Measurements from ENCODE around the gene SEMA3A.
"Not testable (repeated sequence)": the region's sequence is repeated elsewhere in the genome, so short reads cannot be mapped to it uniquely, and the experiment has no call there.

The SEMA3A gene

GRCh38 chr7:84107259-84107658 is 87.3 kb downstream of the SEMA3A start:
- no peak for DNase-seq

GRCh38 chr7:84106291-84106690 is 88.3 kb downstream of the SEMA3A start:
- DNase-seq, result no peak

GRCh38 chr7:84105586-84105985 is 89.0 kb downstream of the SEMA3A start:
- DNase-seq, result no peak

GRCh38 chr7:84104826-84105225 is 89.8 kb downstream of the SEMA3A start:
- DNase-seq, result no peak

- no peak for DNase-seq
These were observed 92.4 kb downstream of the SEMA3A start for GRCh38 chr7:84102213-84102612.

DNA sequence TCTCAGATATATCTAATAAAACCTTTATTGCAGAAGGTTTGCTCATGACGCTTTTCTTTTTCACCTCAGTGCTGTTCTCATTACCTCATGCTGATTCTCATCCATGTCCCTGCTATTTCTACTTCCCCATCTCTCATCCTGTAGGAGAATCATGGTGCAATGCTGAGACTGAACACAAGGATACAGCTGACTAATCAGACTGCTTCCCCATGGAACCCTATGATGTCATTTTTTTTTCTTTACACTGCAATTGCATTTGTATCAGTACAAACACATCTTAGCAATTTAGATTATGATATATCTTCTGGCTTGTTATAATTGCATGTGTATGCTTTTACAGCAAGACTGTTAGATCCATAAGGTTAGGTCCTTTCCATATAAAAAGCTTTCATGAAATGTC is 93.7 kb downstream of the SEMA3A start:
- DNase-seq, result no peak

DNA sequence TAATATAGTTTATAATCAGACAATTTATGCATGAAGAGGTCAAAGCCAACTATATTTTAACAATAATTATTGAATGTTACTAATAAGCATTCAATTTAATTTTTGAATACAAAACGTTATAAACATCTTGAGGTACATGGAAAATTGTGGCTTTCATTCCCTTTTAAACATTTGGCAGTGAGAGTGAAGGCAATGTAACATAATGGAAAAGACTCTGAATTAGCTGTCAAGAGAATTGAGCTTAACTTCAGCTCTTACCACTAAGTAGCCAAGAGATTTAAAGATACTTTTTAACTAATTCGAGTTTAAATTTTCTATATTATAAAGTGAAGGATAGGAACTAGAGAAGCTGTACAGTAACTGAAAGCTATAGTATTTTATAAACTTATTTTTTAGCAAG is 98.6 kb downstream of the SEMA3A start:
- no peak for DNase-seq

DNA sequence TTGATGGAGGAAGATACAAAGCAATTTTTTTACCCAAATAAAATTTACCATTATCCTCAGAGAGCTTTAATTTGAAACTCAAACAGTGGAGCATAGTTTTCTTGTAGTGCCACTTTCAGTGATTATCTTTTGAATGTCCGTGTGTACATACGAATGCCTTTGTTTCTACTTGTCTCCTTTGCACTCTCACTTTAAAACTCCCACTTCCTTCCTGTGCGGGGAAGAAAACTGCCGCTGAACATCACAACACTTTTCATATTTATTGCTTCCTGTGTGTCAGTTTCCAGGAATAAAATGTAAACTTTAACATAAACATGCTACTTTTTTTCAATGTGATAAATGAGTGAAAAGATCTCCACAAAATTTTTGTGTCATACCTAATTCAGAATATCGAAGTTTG is 102.4 kb downstream of the SEMA3A start:
- DNase-seq, result no peak

DNA sequence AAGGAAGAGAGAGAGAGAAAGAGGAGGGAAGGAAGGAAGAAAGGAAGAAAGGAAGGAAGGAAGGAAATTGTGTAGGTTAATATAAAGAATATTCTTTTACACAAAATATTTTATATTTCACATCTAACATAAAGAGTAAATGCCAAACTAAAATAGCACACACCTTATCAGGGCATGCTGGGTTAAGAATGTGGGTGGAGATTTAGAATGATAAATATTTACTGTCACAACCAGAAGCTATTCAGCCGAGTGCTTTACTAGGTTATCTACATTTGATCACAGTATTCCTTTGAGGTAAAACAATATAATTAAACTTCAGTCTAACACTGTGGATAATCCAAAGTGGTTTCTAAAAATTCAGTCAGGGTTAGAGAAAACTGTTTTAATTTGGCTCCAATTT is 103.3 kb downstream of the SEMA3A start:
- no peak for DNase-seq

DNA sequence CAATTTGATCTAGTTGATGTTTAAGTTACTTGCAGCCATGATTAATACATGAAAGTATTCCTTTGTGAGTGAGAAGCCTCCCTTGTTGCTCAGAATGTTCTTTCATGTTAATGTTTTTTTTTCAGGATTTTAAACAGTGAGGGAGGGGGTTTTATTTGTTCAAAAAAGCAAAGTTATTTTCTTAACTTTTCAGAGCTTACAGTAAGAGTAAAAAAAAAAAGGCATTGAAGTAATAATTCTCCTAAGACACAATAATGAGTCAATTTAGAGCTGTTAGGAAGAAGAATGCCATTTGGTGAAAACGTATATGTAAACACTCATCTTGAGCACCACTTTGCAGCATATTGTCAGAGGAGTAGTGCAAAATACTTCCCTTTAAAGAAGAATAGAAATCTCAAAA is 105.8 kb downstream of the SEMA3A start:
- DNase-seq, result no peak

DNA sequence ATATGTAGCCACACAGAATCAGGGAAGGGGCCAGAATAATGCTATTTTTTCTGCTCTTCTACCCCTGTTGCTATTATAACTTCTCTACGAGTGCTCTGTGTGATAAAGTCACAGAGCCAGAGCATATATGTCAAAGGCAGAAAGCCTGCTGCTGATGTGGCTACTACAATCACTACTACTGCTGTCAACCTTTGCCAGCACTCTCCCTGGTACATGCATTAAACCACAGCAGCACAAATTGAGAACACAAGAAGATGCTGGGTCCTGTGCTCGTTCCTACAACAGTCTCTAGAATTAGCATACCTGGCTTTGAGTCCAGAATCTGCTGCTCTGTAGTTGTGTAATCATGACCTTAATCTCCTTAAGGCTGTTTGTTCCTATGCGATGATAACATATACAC is 108.6 kb downstream of the SEMA3A start:
- DNase-seq, result no peak

GRCh38 chr7:84085147-84085546 is 109.4 kb downstream of the SEMA3A start:
- no peak for DNase-seq

DNA sequence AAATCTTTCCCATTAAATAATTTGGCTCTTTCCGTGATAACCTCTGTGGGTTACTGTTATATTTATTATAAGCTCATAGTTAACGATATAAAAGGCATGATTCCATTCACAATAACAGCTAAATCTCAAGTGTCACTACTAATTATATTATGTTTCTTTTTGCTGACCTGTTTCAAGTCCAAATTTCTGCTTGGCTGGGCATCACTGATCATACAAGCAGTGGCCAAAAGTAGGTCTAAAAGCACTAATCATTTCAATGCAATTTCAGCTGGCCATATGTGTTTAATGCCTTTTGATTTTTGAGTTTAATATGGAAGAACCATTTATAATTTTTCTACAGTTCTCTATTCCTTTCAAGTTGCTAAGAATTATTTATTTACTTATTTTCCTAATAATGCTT is 110.7 kb downstream of the SEMA3A start:
- DNase-seq, result no peak

- DNase-seq, result no peak
These were observed 112.5 kb downstream of the SEMA3A start for GRCh38 chr7:84081973-84082522.

DNA sequence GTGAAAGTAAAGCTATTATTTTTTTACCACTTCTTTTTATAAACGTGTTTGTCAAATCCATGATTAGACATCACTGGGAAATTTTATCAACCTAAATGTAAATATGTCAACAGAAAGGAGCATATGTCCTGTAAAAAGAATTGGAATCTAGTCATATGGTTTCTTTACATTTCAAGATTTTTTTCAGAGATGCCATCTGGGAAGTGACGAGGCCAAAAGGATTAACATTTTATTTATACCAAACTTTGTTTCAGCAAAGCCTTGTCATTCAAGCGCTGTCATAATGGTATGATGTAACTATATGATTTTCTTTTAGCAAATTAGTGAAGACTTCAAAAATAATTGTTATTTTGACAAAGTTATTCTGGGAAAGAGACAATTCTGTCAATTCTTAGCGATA is 117.3 kb downstream of the SEMA3A start:
- DNase-seq, result no peak

DNA sequence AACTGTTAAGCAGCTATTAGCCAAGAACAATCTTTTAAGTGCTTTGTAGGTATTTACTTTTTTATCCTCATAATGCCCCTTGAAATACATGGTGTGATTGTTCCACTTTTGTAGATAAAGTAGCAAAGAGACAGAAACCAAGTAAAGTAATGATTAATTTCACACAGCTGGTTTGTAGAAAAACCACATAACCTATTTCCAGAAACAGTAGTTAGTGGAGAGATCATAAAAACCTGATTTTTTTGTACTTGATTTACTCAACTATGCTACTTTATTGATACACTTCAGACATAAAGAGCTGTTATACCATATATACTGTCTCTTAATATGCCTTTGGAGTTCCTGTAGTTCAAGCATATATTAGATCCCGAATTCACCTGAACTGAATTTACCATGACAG is 118.4 kb downstream of the SEMA3A start:
- DNase-seq, result no peak

DNA sequence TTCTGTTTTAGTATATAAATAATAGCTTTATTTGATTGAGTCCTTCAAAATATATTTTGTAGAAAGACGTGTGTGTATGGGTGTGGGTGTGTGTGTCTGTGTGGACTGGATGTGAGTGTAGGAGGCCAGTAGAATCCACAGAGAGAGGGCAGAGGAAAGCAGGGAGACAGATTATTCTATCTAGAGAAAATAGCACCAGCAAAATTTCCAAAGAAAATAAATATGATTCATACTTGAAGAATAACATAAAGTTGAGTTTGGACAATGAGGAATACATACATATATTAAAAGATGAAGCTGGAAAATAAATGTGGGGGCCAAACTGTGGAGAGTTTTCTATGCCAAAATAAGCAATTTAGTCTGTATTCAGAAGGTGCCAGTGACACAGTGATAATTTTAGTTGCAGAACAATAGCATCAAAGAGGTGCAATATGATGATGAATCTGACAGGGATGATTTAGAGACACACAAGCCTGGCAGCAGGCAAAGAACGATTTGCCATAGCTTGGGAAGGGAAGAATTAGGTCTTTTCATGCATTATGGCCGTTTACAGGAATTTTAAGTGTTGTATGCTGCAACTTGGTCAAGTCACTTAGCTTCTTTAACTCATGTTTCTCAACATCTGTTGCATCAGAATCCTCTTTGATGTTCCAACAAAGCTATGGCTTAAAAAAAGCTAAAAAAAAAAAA is 121.3 kb downstream of the SEMA3A start:
- no peak for DNase-seq

DNA sequence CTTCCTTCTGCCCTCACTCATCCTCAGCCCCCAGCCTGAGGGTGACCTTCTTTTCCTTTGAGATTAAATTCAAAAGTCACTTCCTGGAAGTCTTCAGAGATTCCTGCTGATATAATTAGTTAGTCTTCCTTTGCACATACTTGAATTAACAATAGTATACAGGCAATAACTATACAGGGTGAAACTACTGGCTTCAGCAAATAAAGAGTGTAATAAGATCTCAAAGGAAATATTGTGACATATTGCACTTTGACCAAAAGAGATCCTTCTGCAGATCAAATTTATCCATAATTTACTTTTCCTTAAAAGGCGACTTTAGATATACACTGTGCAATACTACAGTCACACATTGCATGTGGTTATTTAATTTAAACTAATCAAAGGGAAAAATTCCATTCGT is 123.8 kb downstream of the SEMA3A start:
- DNase-seq, result no peak

GRCh38 chr7:84069999-84070500 is 124.5 kb downstream of the SEMA3A start:
- DNase-seq, result no peak

- no peak for DNase-seq
These were observed 125.6 kb downstream of the SEMA3A start for GRCh38 chr7:84069033-84069432.

DNA sequence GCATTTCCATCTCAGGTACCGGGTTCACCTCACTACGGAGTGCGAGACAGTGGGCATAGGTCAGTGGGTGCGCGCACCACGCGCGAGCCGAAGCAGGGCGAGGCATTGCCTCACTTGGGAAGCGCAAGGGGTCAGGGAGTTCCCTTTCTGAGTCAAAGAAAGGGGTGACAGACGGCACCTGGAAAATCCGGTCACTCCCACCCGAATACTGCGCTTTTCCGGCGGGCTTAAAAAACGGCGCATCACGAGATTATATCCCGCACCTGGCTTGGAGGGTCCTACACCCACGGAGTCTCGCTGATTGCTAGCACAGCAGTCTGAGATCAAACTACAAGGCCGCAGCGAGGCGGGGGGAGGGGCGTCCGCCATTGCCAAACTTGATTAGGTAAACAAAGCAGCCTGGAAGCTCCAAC is 132.1 kb downstream of the SEMA3A start:
- DNase-seq, result not testable (repeated sequence)

DNA sequence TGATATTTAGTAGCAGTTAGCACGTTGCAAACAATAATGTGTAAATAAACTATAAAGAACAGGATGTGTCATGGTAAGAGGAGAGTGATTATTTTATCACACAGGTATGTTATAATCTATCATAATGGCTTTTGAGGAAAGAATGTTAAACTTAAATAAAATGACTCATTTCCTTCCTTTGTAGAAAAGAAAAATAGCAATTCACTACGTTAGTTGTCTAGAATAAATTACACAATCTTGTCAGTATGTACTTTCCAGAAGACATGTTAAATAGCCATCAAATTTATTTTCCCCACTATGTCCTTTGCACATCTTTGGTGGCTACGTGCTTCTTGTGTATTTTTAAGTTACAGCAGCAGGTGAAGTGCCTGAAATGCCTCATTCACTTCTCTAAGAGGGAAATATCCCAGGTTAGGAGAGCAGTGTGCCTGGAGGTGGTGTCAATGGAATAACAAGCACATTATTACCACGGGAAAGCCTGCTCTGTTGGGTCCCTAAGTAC is 133.8 kb downstream of the SEMA3A start:
- DNase-seq, result peak in 1 of 2 experiments; percentile 71

DNA sequence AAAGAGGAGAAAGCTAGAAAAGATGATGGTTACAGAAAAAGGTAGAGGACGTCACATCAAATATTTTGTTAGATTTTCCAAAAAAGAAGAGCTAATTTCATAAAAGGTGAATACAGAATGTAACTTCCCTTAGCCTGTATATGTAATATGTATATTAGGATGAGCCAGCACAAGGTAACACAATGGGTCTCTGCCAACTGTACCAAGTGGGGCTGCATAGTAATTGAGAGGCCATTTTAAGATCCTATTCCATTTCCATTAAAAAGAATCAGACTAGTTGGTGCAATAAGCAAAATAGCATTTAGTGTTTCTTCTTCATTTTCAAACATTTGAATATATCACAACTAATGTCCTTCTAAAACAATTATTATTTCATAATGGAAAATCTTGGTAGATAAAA is 134.6 kb downstream of the SEMA3A start:
- peak in 1 of 2 experiments; percentile 18 for DNase-seq

- no peak for DNase-seq
These were observed 136.1 kb downstream of the SEMA3A start for GRCh38 chr7:84058311-84059076.
